ENCODE data around the gene TRIOBP. TPM values are rescaled to one million over a fixed set of nuclear protein-coding genes. Genes with fewer than 3 reads are reported as not detected.

The TRIOBP gene
- total and polyA plus RNA-seq, 2 of the 13 experiments (the other 11 are each of a cell fraction or from before 2014, with no cell fraction given): 6.1 to 15.4 TPM

- TF ChIP-seq ZNF337 (CRISPR knock-in tag; IDR thresholded peaks at IDR 0.05; ENCODE audit: borderline replicate concordance, low read depth) (no peak), KMT2A (CRISPR knock-in tag; IDR thresholded peaks at IDR 0.05) (no peak), HHEX (CRISPR knock-in tag; IDR thresholded peaks at IDR 0.05) (peak; percentile 22; the same call in 1 of the 2 replicates), PHF8 (CRISPR knock-in tag; IDR thresholded peaks at IDR 0.05) (no peak), ZNF281 (CRISPR knock-in tag; IDR thresholded peaks at IDR 0.05; ENCODE audit: borderline replicate concordance) (no peak), ATAD3A (CRISPR knock-in tag; IDR thresholded peaks at IDR 0.05) (no peak), WIZ (CRISPR knock-in tag; IDR thresholded peaks at IDR 0.05) (no peak), ZBTB20 (CRISPR knock-in tag; IDR thresholded peaks at IDR 0.05; ENCODE audit: borderline replicate concordance, low read depth) (no peak), ZNF530 (CRISPR knock-in tag; IDR thresholded peaks at IDR 0.05; ENCODE audit: low read depth) (no peak), ZFP36L1 (CRISPR knock-in tag; IDR thresholded peaks at IDR 0.05) (peak; percentile 52; the same call in 1 of the 2 replicates), ZNF12 (CRISPR knock-in tag; IDR thresholded peaks at IDR 0.05) (no peak), SMAD3 (CRISPR knock-in tag; IDR thresholded peaks at IDR 0.05) (peak; percentile 70; the same call in 1 of the 2 replicates), CREB3 (CRISPR knock-in tag; IDR thresholded peaks at IDR 0.05) (no peak), MAFG (CRISPR knock-in tag; IDR thresholded peaks at IDR 0.05) (no peak), BATF2 (CRISPR knock-in tag; IDR thresholded peaks at IDR 0.05) (no peak)
- TF ChIP-seq, protein P1, sequence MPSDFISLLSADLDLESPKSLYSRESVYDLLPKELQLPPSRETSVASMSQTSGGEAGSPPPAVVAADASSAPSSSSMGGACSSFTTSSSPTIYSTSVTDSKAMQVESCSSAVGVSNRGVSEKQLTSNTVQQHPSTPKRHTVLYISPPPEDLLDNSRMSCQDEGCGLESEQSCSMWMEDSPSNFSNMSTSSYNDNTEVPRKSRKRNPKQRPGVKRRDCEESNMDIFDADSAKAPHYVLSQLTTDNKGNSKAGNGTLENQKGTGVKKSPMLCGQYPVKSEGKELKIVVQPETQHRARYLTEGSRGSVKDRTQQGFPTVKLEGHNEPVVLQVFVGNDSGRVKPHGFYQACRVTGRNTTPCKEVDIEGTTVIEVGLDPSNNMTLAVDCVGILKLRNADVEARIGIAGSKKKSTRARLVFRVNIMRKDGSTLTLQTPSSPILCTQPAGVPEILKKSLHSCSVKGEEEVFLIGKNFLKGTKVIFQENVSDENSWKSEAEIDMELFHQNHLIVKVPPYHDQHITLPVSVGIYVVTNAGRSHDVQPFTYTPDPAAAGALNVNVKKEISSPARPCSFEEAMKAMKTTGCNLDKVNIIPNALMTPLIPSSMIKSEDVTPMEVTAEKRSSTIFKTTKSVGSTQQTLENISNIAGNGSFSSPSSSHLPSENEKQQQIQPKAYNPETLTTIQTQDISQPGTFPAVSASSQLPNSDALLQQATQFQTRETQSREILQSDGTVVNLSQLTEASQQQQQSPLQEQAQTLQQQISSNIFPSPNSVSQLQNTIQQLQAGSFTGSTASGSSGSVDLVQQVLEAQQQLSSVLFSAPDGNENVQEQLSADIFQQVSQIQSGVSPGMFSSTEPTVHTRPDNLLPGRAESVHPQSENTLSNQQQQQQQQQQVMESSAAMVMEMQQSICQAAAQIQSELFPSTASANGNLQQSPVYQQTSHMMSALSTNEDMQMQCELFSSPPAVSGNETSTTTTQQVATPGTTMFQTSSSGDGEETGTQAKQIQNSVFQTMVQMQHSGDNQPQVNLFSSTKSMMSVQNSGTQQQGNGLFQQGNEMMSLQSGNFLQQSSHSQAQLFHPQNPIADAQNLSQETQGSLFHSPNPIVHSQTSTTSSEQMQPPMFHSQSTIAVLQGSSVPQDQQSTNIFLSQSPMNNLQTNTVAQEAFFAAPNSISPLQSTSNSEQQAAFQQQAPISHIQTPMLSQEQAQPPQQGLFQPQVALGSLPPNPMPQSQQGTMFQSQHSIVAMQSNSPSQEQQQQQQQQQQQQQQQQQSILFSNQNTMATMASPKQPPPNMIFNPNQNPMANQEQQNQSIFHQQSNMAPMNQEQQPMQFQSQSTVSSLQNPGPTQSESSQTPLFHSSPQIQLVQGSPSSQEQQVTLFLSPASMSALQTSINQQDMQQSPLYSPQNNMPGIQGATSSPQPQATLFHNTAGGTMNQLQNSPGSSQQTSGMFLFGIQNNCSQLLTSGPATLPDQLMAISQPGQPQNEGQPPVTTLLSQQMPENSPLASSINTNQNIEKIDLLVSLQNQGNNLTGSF (CRISPR knock-in tag; IDR thresholded peaks at IDR 0.05): no peak
- TF ChIP-seq, protein P2, sequence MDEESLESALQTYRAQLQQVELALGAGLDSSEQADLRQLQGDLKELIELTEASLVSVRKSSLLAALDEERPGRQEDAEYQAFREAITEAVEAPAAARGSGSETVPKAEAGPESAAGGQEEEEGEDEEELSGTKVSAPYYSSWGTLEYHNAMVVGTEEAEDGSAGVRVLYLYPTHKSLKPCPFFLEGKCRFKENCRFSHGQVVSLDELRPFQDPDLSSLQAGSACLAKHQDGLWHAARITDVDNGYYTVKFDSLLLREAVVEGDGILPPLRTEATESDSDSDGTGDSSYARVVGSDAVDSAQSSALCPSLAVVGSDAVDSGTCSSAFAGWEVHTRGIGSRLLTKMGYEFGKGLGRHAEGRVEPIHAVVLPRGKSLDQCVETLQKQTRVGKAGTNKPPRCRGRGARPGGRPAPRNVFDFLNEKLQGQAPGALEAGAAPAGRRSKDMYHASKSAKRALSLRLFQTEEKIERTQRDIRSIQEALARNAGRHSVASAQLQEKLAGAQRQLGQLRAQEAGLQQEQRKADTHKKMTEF (CRISPR knock-in tag; IDR thresholded peaks at IDR 0.05): 0 out of 2 replicates have a peak, but pooled peaks have one; percentile 22
- TF ChIP-seq, protein P3, sequence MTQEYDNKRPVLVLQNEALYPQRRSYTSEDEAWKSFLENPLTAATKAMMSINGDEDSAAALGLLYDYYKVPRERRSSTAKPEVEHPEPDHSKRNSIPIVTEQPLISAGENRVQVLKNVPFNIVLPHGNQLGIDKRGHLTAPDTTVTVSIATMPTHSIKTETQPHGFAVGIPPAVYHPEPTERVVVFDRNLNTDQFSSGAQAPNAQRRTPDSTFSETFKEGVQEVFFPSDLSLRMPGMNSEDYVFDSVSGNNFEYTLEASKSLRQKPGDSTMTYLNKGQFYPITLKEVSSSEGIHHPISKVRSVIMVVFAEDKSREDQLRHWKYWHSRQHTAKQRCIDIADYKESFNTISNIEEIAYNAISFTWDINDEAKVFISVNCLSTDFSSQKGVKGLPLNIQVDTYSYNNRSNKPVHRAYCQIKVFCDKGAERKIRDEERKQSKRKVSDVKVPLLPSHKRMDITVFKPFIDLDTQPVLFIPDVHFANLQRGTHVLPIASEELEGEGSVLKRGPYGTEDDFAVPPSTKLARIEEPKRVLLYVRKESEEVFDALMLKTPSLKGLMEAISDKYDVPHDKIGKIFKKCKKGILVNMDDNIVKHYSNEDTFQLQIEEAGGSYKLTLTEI (CRISPR knock-in tag; conservative IDR thresholded peaks at IDR 0.05): no peak
Observed at GRCh38 chr22:37760152-37760551, 63.3 kb downstream of the TRIOBP start (continued).
